ENCODE data around the gene ASIC5.

DNA sequence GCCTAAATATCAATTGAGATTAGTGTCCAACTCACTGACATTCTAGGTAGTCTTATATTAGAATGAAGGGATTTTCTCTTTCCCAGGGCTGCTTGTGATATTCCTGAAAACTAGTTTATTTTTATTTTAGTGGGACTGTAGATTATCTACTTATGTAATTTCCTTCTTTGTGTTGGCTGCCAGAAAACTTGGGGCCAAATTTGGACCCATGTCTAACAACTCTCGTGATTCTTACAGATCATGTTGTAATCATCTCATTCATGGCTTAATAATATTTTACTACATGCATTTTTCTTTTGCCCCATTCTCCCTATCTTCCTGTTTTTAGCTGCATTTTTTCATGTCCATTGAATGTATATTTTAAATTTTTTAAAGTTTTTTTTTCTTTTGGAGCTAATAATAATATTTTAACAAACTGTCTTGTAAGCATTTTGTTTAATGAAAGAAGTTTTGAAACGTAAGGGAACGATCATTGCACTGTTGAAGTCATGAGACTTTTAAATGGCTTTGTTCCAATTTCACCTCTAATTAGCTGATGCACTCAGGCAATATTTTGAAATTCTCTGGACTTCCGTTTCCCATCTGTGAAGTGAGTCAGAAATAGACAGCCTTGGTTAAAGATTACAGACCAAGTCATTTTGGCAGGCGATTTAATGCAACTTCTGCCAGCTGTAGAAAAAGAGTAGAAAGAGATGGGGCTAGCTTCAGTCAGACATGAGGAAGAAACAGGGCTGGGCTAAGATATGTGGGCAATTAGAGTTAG lies 23.1 kb upstream of the ASIC5 start:
- TF ChIP-seq POLR2A (IDR thresholded peaks at IDR 0.05): no peak
- TF ChIP-seq, protein P1, sequence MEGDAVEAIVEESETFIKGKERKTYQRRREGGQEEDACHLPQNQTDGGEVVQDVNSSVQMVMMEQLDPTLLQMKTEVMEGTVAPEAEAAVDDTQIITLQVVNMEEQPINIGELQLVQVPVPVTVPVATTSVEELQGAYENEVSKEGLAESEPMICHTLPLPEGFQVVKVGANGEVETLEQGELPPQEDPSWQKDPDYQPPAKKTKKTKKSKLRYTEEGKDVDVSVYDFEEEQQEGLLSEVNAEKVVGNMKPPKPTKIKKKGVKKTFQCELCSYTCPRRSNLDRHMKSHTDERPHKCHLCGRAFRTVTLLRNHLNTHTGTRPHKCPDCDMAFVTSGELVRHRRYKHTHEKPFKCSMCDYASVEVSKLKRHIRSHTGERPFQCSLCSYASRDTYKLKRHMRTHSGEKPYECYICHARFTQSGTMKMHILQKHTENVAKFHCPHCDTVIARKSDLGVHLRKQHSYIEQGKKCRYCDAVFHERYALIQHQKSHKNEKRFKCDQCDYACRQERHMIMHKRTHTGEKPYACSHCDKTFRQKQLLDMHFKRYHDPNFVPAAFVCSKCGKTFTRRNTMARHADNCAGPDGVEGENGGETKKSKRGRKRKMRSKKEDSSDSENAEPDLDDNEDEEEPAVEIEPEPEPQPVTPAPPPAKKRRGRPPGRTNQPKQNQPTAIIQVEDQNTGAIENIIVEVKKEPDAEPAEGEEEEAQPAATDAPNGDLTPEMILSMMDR (IDR thresholded peaks at IDR 0.05): no peak

Measured in lower leg skin (tissue), 3 donors.